ENCODE data around the gene NR1D2. TPM values are rescaled to one million over a fixed set of nuclear protein-coding genes. Genes with fewer than 3 reads are reported as not detected.
A peak's percentile ranks its signal among the peaks of the same experiment; 100 is the strongest.

Gene NR1D2
- total RNA-seq, 1 experiment from 2014 or later: 24.0 TPM

GRCh38 chr3:23949784-23950183, 4.7 kb downstream of the NR1D2 start:
- no peaks in the 10 kb centered on the region for H3K9me3 ChIP-seq (ENCODE audit: control insufficient read depth, low read depth, low read length)
- H2BK5ac ChIP-seq (ENCODE audit: insufficient read length, low read length): no peak overlapping the region
- H3K14ac ChIP-seq (ENCODE audit: insufficient read depth, low read length): no peak overlapping the region
- no peak overlapping the region for H3T11ph ChIP-seq (ENCODE audit: low read length)
- DNase-seq: no peak
- no peak overlapping the region for H4K5ac ChIP-seq (ENCODE audit: insufficient read length, low read depth, low read length)
- peaks cover 6% of the 10 kb centered on the region for H3K23me2 ChIP-seq (ENCODE audit: insufficient read length, low read depth, low read length, poor library complexity, severe bottlenecking)
- H2AFZ ChIP-seq (ENCODE audit: low read length): no peak overlapping the region
- H3K79me2 ChIP-seq (ENCODE audit: insufficient read depth, low read length): peaks cover 13% of the 10 kb centered on the region; the same call in 1 of the 2 replicates
- no peak overlapping the region for H2BK120ac ChIP-seq (ENCODE audit: low read depth, low read length, poor library complexity, severe bottlenecking)
- no peak overlapping the region for H3K4ac ChIP-seq (ENCODE audit: low read depth, low read length)
- H3K79me1 ChIP-seq (ENCODE audit: insufficient read depth, low read depth, low read length, poor library complexity, severe bottlenecking): peaks cover 3% of the 10 kb centered on the region
- no peaks in the 10 kb centered on the region for H4K20me1 ChIP-seq (ENCODE audit: control insufficient read depth, insufficient read depth, insufficient read length)
- no peak overlapping the region for H4K8ac ChIP-seq (replicated peaks; ENCODE audit: insufficient read length, low read depth, low read length)
- TF ChIP-seq, protein P1, sequence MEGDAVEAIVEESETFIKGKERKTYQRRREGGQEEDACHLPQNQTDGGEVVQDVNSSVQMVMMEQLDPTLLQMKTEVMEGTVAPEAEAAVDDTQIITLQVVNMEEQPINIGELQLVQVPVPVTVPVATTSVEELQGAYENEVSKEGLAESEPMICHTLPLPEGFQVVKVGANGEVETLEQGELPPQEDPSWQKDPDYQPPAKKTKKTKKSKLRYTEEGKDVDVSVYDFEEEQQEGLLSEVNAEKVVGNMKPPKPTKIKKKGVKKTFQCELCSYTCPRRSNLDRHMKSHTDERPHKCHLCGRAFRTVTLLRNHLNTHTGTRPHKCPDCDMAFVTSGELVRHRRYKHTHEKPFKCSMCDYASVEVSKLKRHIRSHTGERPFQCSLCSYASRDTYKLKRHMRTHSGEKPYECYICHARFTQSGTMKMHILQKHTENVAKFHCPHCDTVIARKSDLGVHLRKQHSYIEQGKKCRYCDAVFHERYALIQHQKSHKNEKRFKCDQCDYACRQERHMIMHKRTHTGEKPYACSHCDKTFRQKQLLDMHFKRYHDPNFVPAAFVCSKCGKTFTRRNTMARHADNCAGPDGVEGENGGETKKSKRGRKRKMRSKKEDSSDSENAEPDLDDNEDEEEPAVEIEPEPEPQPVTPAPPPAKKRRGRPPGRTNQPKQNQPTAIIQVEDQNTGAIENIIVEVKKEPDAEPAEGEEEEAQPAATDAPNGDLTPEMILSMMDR (conservative IDR thresholded peaks at IDR 0.05): no peak
- H3K27me3 ChIP-seq (ENCODE audit: insufficient read depth, low read length): no peaks in the 10 kb centered on the region
- peaks cover 0 to 2% of the 10 kb centered on the region in 2 experiments; a peak in 1 of 5 replicates for H3K9me3 Mint-ChIP-seq
- H3K4me3 Mint-ChIP-seq: no peak overlapping the region
- H3K36me3 Mint-ChIP-seq (ENCODE audit: insufficient read depth in 1 of 3, low read depth in 3 of 3): peaks cover 7 to 20% (median 9%) of the 10 kb centered on the region in 3 experiments; a peak in 6 of 7 replicates
- H2BK20ac ChIP-seq (ENCODE audit: low read depth, low read length, poor library complexity, severe bottlenecking): no peak overlapping the region
- peaks cover 5% of the 10 kb centered on the region; the same call in 1 of the 2 replicates for H3K4me1 ChIP-seq (ENCODE audit: insufficient read depth, low read length)
- no peak overlapping the region for H3K9ac ChIP-seq (ENCODE audit: extremely low read depth, insufficient read length, low read length)
- no peak overlapping the region for H3K23ac ChIP-seq (ENCODE audit: insufficient read length, low read depth, low read length)
- H2AK5ac ChIP-seq (ENCODE audit: insufficient read length, low read length): no peak overlapping the region
- no peaks in the 10 kb centered on the region for H3K27me3 Mint-ChIP-seq (ENCODE audit: low read depth)
- no peak overlapping the region for H4K91ac ChIP-seq (ENCODE audit: insufficient read length, low read depth, low read length)
- H2BK15ac ChIP-seq (ENCODE audit: low read depth, low read length): no peak overlapping the region
- H3K27ac ChIP-seq (ENCODE audit: insufficient read length, low read depth, low read length): no peak overlapping the region
- H3K18ac ChIP-seq (ENCODE audit: insufficient read length, low read depth, low read length): no peak overlapping the region
- H2BK12ac ChIP-seq (ENCODE audit: insufficient read length, low read depth, low read length): no peak overlapping the region
- H3K4me1 Mint-ChIP-seq: peaks cover 11 to 26% of the 10 kb centered on the region in 2 experiments
- H3K4me2 ChIP-seq (ENCODE audit: insufficient read depth, insufficient read length, low read length): no peak overlapping the region
- H3K27ac Mint-ChIP-seq: 0 out of 7 replicates have a peak overlapping the region, but pooled peaks of 1 of the 3 experiments have one; percentile 5
- H3K56ac ChIP-seq (ENCODE audit: insufficient read length, low read depth, low read length): no peak overlapping the region
